Glomerular endothelial cell (primary cell): ENCODE measurements around the gene SCYL1. TPM values are rescaled to one million over a fixed set of nuclear protein-coding genes. Genes with fewer than 3 reads are reported as not detected.

ENCODE experiments used
- DNase-seq: peaks from one replicate; pipeline ENCODE4 v3.0.0-alpha.2; 2011; ENCODE audit warnings: low read depth, low spot score; ENCODE audit errors: extremely low read depth
- total RNA-seq: library from RNA; depleted of rRNA; stranded (reverse); fragments of >200 nt; gene quantifications from 2 replicates; pipeline ENCODE4 v1.2.3, GENCODE V29; 2015

SCYL1 gene
- total RNA-seq, 1 donor from 2014 or later, result 104 TPM

DNA sequence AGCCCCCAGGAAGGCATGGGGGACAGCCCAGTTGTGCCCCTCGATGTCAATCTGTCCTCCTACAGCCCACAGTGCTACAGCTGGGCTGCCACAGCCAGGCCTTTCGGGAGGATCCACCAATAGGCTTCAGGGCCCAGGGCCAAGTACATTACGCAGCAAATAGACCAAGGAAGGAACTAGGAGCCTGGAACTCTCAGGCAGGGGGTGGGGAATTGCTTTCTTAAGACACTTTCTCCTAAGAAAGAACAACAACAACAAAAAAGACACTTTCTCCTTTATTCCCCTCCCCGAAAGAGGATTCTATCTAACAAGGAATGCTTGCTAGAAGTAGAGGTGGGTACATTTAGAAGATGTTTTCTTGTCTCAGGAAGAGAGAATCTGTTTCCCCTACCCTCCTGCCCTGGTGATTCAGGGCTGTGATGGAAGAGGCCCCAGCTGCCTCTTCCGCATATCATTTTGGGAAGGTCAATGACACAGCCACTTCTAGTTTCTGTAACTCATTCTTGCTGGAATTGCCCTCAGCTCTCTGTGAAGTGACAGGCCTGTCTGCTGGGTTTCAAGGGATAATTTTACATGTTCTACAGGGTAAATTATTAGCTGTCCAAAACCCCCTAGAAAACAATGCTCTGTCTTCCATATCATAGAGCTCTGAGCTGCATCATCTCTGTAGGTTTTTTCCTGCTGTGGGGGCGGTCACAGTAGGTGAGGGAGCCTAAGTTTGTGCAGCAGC lies 32.1 kb upstream of the SCYL1 start:
- no peak for DNase-seq

DNA sequence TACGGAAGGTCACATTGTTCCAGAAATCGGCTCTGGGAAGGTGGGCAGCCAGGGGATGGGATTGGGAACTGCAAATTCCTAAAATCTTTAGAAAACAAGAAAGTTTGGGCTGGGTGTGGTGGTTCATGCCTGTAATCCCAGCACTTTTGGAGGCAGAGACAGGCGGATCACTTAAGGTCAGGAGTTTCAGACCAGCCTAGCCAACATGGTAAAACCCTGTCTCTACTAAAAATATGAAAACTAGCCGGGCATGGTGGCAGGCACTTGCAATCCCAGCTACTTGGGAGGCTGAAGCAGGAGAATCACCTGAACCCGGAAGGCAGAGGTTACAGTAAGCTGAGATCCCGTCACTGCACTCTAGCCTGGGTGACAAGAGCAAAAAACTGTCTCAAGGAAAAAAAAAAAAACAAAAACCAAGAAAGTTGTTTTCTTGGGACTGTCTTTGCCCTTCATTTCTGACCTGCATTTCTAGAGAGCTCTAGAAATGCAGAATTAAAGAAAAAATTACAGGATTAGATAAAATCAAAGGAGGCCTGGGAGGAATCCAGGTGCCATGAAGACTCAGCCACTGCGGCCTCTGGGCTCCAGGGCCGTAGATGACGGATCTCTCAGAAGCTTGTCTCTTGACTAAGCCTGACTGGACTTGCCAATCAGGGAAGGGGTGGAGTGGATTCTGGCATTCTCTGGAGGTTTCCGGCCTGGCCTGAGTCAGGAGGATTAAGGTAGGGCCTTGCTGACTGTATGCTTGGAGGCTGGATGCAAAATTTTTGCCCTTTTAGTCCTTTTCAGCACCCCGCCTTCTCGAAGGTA lies 31.3 kb upstream of the SCYL1 start:
- DNase-seq, result no peak

DNA sequence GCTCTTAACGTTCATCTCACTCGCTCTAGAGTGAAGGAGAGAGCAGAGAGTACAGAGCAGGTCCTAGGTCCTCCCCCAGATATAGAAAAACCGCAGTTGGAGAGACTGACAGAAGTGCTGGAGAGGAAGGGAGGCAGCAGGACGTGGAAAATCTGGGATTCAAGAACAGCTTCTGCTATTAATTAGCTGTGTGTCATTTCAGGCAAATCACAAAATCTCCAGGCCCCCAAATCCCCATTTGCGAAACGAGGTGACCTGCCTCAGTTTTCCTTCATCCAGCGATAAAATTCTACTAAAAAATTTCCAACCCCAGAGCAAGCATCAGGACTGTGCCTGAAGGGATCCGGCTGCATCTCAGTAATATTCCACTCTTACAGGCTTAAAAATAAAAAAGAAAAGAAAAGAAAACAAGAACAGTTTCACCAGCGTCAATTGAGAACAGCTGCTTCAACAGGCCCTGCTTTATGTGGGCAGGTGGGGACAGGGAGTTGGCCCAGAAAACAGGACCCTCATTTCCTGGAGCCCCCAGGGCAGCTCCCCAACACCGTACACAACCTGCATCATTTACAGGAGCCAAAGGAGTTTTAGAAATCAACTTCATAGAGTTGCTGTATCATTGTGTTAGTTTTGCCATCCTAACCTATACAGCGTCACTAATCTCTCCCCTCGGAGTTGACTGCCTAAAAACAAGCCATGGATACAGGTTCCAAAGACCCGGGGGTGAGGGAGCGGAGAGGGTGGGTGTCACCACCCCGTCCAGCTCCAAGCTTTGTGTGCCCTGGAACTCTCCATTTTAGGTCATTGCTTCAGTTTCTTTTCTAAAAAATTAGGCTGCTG lies 28.4 kb upstream of the SCYL1 start:
- DNase-seq, result no peak

DNA sequence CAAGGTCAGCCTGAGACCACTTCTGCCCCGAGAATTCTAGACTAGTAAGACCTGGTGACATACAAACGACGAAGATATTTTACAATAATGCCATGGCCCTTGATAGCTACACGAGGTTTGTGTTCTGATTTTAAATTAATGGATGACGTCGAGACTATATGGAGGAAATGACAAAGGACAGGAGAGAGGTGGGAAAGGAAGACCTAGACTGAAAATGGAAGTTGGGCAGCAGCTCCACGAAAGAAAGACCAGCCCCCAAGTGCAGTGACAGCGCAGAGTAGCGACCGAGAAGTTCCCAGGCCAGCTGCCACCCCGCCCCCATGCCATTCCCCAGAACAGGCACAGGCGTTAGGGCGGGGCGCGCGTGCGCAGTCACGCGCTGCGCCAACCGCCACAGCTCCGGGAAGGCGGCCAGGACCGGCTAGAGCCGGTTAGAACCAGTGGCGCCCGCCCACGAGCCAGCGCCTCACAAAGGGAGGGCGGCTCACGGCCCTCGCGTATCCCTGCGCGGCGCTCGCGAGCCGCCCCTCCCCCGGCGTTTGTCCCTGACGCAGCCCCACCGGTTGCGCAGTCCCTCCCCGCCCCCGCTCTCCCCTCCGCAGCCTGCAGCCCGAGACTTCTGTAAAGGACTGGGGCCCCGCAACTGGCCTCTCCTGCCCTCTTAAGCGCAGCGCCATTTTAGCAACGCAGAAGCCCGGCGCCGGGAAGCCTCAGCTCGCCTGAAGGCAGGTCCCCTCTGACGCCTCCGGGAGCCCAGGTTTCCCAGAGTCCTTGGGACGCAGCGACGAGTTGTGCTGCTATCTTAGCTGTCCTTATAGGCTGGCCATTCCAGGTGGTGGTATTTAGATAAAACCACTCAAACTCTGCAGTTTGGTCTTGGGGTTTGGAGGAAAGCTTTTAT lies 27.5 kb upstream of the SCYL1 start:
- DNase-seq, result no peak

DNA sequence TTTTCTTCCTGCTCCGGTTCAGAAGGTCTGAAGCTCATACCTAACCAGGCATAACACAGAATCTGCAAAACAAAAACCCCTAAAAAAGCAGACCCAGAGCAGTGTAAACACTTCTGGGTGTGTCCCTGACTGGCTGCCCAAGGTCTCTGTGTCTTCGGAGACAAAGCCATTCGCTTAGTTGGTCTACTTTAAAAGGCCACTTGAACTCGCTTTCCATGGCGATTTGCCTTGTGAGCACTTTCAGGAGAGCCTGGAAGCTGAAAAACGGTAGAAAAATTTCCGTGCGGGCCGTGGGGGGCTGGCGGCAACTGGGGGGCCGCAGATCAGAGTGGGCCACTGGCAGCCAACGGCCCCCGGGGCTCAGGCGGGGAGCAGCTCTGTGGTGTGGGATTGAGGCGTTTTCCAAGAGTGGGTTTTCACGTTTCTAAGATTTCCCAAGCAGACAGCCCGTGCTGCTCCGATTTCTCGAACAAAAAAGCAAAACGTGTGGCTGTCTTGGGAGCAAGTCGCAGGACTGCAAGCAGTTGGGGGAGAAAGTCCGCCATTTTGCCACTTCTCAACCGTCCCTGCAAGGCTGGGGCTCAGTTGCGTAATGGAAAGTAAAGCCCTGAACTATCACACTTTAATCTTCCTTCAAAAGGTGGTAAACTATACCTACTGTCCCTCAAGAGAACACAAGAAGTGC lies 26.7 kb upstream of the SCYL1 start:
- DNase-seq, result no peak

DNA sequence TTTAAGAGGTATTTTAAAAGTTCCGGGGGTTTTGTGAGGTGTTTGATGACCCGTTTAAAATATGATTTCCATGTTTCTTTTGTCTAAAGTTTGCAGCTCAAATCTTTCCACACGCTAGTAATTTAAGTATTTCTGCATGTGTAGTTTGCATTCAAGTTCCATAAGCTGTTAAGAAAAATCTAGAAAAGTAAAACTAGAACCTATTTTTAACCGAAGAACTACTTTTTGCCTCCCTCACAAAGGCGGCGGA lies 26.2 kb upstream of the SCYL1 start:
- no peak for DNase-seq

DNA sequence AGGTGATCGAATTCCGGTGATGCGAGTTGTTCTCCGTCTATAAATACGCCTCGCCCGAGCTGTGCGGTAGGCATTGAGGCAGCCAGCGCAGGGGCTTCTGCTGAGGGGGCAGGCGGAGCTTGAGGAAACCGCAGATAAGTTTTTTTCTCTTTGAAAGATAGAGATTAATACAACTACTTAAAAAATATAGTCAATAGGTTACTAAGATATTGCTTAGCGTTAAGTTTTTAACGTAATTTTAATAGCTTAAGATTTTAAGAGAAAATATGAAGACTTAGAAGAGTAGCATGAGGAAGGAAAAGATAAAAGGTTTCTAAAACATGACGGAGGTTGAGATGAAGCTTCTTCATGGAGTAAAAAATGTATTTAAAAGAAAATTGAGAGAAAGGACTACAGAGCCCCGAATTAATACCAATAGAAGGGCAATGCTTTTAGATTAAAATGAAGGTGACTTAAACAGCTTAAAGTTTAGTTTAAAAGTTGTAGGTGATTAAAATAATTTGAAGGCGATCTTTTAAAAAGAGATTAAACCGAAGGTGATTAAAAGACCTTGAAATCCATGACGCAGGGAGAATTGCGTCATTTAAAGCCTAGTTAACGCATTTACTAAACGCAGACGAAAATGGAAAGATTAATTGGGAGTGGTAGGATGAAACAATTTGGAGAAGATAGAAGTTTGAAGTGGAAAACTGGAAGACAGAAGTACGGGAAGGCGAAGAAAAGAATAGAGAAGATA lies 25.7 kb upstream of the SCYL1 start, which contains the start of gene MALAT1:
Gene MALAT1, plus strand, starts transcription at position 69 of the 736 bp plus-strand sequence.
- no peak for DNase-seq

DNA sequence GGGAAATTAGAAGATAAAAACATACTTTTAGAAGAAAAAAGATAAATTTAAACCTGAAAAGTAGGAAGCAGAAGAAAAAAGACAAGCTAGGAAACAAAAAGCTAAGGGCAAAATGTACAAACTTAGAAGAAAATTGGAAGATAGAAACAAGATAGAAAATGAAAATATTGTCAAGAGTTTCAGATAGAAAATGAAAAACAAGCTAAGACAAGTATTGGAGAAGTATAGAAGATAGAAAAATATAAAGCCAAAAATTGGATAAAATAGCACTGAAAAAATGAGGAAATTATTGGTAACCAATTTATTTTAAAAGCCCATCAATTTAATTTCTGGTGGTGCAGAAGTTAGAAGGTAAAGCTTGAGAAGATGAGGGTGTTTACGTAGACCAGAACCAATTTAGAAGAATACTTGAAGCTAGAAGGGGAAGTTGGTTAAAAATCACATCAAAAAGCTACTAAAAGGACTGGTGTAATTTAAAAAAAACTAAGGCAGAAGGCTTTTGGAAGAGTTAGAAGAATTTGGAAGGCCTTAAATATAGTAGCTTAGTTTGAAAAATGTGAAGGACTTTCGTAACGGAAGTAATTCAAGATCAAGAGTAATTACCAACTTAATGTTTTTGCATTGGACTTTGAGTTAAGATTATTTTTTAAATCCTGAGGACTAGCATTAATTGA lies 25.0 kb upstream of the SCYL1 start:
- DNase-seq, result no peak

DNA sequence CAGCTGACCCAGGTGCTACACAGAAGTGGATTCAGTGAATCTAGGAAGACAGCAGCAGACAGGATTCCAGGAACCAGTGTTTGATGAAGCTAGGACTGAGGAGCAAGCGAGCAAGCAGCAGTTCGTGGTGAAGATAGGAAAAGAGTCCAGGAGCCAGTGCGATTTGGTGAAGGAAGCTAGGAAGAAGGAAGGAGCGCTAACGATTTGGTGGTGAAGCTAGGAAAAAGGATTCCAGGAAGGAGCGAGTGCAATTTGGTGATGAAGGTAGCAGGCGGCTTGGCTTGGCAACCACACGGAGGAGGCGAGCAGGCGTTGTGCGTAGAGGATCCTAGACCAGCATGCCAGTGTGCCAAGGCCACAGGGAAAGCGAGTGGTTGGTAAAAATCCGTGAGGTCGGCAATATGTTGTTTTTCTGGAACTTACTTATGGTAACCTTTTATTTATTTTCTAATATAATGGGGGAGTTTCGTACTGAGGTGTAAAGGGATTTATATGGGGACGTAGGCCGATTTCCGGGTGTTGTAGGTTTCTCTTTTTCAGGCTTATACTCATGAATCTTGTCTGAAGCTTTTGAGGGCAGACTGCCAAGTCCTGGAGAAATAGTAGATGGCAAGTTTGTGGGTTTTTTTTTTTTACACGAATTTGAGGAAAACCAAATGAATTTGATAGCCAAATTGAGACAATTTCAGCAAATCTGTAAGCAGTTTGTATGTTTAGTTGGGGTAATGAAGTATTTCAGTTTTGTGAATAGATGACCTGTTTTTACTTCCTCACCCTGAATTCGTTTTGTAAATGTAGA lies 24.3 kb upstream of the SCYL1 start:
- DNase-seq, result no peak

DNA sequence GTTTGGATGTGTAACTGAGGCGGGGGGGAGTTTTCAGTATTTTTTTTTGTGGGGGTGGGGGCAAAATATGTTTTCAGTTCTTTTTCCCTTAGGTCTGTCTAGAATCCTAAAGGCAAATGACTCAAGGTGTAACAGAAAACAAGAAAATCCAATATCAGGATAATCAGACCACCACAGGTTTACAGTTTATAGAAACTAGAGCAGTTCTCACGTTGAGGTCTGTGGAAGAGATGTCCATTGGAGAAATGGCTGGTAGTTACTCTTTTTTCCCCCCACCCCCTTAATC lies 23.8 kb upstream of the SCYL1 start:
- no peak for DNase-seq

DNA sequence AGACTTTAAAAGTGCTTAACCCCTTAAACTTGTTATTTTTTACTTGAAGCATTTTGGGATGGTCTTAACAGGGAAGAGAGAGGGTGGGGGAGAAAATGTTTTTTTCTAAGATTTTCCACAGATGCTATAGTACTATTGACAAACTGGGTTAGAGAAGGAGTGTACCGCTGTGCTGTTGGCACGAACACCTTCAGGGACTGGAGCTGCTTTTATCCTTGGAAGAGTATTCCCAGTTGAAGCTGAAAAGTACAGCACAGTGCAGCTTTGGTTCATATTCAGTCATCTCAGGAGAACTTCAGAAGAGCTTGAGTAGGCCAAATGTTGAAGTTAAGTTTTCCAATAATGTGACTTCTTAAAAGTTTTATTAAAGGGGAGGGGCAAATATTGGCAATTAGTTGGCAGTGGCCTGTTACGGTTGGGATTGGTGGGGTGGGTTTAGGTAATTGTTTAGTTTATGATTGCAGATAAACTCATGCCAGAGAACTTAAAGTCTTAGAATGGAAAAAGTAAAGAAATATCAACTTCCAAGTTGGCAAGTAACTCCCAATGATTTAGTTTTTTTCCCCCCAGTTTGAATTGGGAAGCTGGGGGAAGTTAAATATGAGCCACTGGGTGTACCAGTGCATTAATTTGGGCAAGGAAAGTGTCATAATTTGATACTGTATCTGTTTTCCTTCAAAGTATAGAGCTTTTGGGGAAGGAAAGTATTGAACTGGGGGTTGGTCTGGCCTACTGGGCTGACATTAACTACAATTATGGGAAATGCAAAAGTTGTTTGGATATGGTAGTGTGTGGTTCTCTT lies 23.2 kb upstream of the SCYL1 start:
- no peak for DNase-seq

DNA sequence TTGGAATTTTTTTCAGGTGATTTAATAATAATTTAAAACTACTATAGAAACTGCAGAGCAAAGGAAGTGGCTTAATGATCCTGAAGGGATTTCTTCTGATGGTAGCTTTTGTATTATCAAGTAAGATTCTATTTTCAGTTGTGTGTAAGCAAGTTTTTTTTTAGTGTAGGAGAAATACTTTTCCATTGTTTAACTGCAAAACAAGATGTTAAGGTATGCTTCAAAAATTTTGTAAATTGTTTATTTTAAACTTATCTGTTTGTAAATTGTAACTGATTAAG lies 22.7 kb upstream of the SCYL1 start:
- no peak for DNase-seq

DNA sequence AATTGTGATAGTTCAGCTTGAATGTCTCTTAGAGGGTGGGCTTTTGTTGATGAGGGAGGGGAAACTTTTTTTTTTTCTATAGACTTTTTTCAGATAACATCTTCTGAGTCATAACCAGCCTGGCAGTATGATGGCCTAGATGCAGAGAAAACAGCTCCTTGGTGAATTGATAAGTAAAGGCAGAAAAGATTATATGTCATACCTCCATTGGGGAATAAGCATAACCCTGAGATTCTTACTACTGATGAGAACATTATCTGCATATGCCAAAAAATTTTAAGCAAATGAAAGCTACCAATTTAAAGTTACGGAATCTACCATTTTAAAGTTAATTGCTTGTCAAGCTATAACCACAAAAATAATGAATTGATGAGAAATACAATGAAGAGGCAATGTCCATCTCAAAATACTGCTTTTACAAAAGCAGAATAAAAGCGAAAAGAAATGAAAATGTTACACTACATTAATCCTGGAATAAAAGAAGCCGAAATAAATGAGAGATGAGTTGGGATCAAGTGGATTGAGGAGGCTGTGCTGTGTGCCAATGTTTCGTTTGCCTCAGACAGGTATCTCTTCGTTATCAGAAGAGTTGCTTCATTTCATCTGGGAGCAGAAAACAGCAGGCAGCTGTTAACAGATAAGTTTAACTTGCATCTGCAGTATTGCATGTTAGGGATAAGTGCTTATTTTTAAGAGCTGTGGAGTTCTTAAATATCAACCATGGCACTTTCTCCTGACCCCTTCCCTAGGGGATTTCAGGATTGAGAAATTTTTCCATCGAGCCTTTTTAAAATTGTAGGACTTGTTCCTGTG lies 22.1 kb upstream of the SCYL1 start:
- no peak for DNase-seq

DNA sequence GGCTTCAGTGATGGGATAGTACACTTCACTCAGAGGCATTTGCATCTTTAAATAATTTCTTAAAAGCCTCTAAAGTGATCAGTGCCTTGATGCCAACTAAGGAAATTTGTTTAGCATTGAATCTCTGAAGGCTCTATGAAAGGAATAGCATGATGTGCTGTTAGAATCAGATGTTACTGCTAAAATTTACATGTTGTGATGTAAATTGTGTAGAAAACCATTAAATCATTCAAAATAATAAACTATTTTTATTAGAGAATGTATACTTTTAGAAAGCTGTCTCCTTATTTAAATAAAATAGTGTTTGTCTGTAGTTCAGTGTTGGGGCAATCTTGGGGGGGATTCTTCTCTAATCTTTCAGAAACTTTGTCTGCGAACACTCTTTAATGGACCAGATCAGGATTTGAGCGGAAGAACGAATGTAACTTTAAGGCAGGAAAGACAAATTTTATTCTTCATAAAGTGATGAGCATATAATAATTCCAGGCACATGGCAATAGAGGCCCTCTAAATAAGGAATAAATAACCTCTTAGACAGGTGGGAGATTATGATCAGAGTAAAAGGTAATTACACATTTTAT lies 21.4 kb upstream of the SCYL1 start:
- DNase-seq, result no peak

DNA sequence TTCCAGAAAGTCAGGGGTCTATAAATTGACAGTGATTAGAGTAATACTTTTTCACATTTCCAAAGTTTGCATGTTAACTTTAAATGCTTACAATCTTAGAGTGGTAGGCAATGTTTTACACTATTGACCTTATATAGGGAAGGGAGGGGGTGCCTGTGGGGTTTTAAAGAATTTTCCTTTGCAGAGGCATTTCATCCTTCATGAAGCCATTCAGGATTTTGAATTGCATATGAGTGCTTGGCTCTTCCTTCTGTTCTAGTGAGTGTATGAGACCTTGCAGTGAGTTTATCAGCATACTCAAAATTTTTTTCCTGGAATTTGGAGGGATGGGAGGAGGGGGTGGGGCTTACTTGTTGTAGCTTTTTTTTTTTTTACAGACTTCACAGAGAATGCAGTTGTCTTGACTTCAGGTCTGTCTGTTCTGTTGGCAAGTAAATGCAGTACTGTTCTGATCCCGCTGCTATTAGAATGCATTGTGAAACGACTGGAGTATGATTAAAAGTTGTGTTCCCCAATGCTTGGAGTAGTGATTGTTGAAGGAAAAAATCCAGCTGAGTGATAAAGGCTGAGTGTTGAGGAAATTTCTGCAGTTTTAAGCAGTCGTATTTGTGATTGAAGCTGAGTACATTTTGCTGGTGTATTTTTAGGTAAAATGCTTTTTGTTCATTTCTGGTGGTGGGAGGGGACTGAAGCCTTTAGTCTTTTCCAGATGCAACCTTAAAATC lies 20.8 kb upstream of the SCYL1 start:
- no peak for DNase-seq
